Glutamatergic neuron (in vitro differentiated cells): ENCODE results near the gene SPDYE1. TPM values are rescaled to one million over a fixed set of nuclear protein-coding genes. Genes with fewer than 3 reads are reported as not detected.
A peak's percentile ranks its signal among the peaks of the same experiment; 100 is the strongest.
"Not testable (repeated sequence)": the region's sequence is repeated elsewhere in the genome, so short reads cannot be mapped to it uniquely, and the experiment has no call there.

Source experiments
- DNase-seq: peaks from one replicate; pipeline ENCODE4 v3.0.0; 2022
- H3K27ac Mint-ChIP-seq: one replicate; pipeline ENCODE4 v1.8.0; 2020; ENCODE audit warnings: mild to moderate bottlenecking, mixed read lengths, inconsistent platforms; ENCODE audit not compliant: unreplicated experiment
- H3K27me3 Mint-ChIP-seq: one replicate; pipeline ENCODE4 v1.8.0; 2020; ENCODE audit warnings: mild to moderate bottlenecking, moderate library complexity, mixed read lengths, inconsistent platforms; ENCODE audit not compliant: unreplicated experiment
- H3K36me3 Mint-ChIP-seq: one replicate; pipeline ENCODE4 v1.8.0; 2020; ENCODE audit warnings: mild to moderate bottlenecking, mixed read lengths, inconsistent platforms; ENCODE audit not compliant: unreplicated experiment
- H3K4me1 Mint-ChIP-seq: one replicate; pipeline ENCODE4 v1.8.0; 2020; ENCODE audit warnings: mild to moderate bottlenecking, low read depth, mixed read lengths, inconsistent platforms; ENCODE audit not compliant: unreplicated experiment
- H3K4me3 Mint-ChIP-seq: one replicate; pipeline ENCODE4 v1.8.0; 2020; ENCODE audit warnings: mild to moderate bottlenecking, mixed read lengths, inconsistent platforms; ENCODE audit not compliant: unreplicated experiment
- H3K9me3 Mint-ChIP-seq: one replicate; pipeline ENCODE4 v1.8.0; 2020; ENCODE audit warnings: mild to moderate bottlenecking, moderate library complexity, mixed read lengths, inconsistent platforms; ENCODE audit not compliant: unreplicated experiment
- CTCF ChIP-seq: fragments of 200-600 bp; sonication (generic); IDR thresholded peaks from one replicate; pipeline ENCODE4 v1.5.0; 2021; ENCODE audit not compliant: partially characterized antibody, unreplicated experiment
- long read RNA-seq: library from polyadenylated mRNA; unstranded; transcript quantifications from one replicate; pipeline ENCODE4 v2.0.0, GENCODE V29; 2020; ENCODE audit not compliant: unreplicated experiment
- total RNA-seq: library from RNA; stranded (reverse); fragmentation: NEBNext Ultra II Directional; extraction: Animal tissue kit (Norgen Biotek cat#: 25700); gene quantifications from one replicate; pipeline ENCODE4 v1.2.1, GENCODE V29; 2021; ENCODE audit not compliant: unreplicated experiment

The SPDYE1 gene
- total RNA-seq, result not detected
- long read RNA-seq, partial matches to known transcripts, result 0 of 2 reads
- long read RNA-seq, other reads (novel, unspliced or antisense), result 2 of 2 reads

- H3K9me3 Mint-ChIP-seq, H3K27me3 Mint-ChIP-seq, H3K4me3 Mint-ChIP-seq, DNase-seq, H3K36me3 Mint-ChIP-seq, H3K27ac Mint-ChIP-seq, H3K4me1 Mint-ChIP-seq: not testable (repeated sequence)
Measured at GRCh38 chr7:43997532-43997931, at the start of gene SPDYE1. Gene SPDYE1, plus strand, starts transcription at chr7:43997897. Its CDS starts 2,053 bp downstream, at chr7:43999950.

DNA sequence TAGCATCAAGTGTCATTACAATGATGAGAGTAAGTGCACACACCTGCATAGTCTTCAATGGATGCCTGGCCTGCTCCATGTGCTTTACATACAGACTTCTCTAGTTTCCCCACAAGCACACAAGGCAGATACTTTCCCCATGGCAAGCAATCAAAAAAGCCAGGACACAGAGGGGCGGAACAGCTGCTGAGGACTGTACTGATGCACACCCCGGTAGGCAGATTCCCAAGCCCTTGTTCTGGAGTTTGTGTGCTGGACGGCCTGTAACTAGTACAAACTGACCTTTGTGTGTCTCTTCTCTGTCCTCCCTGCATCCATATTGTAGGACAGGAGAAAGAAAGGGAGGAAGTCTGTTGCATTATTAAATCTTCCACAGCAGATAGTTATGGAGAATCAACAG is 45.7 kb upstream of the SPDYE1 start:
- Mint-ChIP-seq H3K4me3 (no peak overlapping the region), H3K4me1 (peaks cover 26% of the 10 kb centered on the region), H3K27ac (peak overlapping the region; percentile 72), H3K9me3 (peaks cover 9% of the 10 kb centered on the region), H3K36me3 (peaks cover 4% of the 10 kb centered on the region), H3K27me3 (peaks cover 10% of the 10 kb centered on the region)
- DNase-seq, result no peak
- TF ChIP-seq CTCF, result no peak

- Mint-ChIP-seq H3K27me3 (peaks cover 10% of the 10 kb centered on the region), H3K27ac (peak overlapping the region; percentile 77), H3K4me3 (no peak overlapping the region), H3K9me3 (peaks cover 9% of the 10 kb centered on the region), H3K36me3 (peaks cover 4% of the 10 kb centered on the region), H3K4me1 (peaks cover 26% of the 10 kb centered on the region)
- no peak for DNase-seq
- no peak for TF ChIP-seq CTCF
Measured at GRCh38 chr7:43953071-43953470, 44.6 kb upstream of the SPDYE1 start.

- Mint-ChIP-seq H3K4me3 (peak overlapping the region; percentile 64), H3K27ac (peak overlapping the region; percentile 98), H3K27me3 (peaks cover 12% of the 10 kb centered on the region), H3K9me3 (peaks cover 9% of the 10 kb centered on the region), H3K4me1 (peaks cover 26% of the 10 kb centered on the region), H3K36me3 (peaks cover 9% of the 10 kb centered on the region)
- TF ChIP-seq CTCF, result no peak
- DNase-seq, result peak; percentile 38
Measured at GRCh38 chr7:43954524-43955228, 43.0 kb upstream of the SPDYE1 start.

DNA sequence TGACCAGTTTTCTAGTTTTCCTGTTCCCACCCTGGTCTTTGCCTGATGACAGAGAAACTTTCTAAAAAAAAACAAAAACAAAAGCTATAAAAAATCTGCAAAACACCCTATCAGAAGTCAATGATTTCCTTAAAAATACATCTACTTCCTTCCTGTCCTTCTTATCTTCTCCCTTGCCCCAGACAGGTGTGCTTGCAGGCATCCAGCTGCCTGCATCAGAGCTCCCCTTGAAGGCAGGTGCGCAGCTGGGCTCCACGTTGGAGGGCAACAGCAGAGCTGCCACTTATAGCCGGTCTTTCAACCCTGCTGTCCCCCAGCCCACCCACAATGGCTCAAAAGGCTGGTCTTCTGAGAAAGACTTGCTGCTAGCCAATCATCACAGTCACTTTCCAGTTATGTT is 41.7 kb upstream of the SPDYE1 start:
- peaks cover 14% of the 10 kb centered on the region for H3K27me3 Mint-ChIP-seq
- H3K9me3 Mint-ChIP-seq, result peaks cover 12% of the 10 kb centered on the region
- no peak for DNase-seq
- no peak for TF ChIP-seq CTCF
- H3K27ac Mint-ChIP-seq, result peak overlapping the region; percentile 34
- H3K4me3 Mint-ChIP-seq, result no peak overlapping the region
- H3K4me1 Mint-ChIP-seq, result peaks cover 26% of the 10 kb centered on the region
- peaks cover 15% of the 10 kb centered on the region for H3K36me3 Mint-ChIP-seq
